DMS114 treated with DMSO at 0.1 percent for 48 hours (cell line): Measurements from ENCODE around the gene KCNK10.

ENCODE experiments used
- DNase-seq: peaks from one replicate; lab custom pipeline; 2025; ENCODE audit not compliant: unreplicated experiment; lab: John Stamatoyannopoulos, UW

The KCNK10 gene

DNA sequence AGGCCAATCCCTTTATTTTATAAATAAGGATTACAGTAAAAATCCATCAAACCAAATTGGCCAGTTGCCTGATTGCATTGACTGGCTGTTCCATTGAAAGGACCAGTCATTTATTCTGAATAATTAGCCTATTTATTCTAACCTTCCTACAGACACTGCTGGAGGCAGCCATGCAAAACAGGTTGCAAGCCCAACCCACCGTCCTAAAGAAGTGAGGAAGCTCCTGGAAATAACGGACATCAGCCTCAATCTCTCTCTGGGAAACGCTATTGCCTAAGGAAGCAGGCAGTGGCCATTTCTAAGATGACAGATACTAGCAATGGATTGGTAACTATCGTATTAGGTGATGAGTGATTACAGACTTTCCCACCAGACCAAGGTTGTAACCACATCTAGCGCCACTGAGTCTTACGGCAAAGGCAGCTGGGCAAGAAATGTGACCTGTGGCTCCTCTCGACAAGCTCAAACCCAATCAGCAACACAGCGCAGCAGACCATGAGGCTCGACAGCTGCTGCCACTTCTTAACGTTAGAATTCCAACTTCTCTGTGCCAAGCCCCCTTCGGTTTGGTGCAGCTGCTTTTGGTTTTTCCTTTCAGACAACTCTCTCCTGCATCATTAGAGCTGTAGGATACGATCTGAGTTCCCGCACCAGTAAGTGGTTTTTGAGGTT is 134.2 kb downstream of the KCNK10 start:
- DNase-seq: no peak

DNA sequence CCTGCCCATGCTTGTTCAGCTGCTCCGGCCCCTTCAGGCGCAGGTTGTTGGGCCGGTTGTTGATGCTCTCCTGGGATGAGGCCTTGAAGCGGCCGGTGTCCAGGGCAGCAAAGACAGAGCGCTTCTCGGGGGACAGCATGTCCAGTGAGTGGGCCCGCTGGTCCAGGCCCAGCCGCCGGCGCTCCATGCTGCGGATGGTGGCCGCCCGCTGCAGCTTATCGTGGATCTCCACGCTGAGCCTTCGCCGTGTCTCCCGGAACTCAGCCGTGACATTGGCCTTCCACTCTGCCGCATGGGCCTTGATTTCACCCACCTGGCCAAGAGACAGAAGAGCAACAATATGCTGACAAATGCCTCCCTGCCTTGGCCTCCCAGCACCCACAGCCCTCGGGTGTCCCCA is 137.2 kb downstream of the KCNK10 start:
- no peak for DNase-seq

DNA sequence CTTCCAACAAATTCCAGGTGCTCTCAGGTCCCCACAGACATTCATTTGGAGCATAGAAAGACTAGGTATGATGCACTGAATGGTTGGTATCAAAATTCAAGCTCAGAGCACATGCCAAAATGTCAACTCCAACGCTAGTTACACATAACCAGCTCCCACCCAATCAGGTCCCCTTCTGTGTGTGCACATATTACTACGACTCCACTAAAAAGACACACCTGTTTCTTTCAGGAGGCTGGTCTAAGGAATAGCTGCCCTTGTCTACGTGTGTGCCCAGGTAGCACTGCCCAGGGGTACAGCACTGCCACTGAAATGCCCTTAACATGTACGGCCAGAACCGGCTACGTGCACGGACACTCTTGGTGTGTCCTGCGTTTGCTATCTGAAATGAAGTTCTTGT is 138.1 kb downstream of the KCNK10 start:
- no peak for DNase-seq

DNA sequence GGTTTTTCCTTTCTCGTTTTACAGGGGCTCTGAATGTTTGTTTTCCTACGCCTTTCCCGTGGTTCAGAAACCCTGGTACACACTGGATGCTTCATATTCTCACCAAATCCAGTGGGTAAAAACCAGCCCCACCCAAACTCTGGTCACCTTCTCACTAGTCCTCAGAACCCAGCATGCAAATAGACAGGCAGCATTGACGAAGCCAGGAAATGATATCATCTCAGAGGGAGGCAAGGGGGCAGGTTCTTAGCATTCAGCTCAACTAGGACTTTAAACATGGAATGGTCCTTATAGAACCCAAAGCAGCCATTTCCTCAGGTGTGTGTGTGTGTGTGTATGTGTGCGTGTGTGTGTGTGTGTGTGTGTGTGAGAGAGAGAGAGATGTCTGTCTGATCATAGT is 142.0 kb downstream of the KCNK10 start:
- DNase-seq: no peak

DNA sequence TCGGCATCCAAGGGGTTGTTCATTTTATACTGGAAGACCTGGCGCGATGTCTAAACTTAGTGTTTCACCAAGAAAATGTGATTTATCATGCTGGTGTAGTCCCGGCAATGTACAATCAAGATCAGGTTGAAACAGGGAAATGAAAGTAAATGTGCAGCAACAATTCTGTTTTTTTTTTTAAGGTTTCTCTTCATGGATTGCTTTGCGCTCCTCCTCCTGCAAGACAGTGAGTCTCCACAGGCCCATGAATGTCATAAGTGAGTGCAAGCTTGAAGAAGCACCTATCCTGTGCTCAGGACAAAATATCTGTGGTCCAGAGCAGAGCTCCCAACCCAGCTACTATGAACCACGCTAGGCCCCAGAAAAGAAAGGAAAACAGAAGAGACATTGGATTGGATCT is 143.4 kb downstream of the KCNK10 start:
- no peak for DNase-seq

DNA sequence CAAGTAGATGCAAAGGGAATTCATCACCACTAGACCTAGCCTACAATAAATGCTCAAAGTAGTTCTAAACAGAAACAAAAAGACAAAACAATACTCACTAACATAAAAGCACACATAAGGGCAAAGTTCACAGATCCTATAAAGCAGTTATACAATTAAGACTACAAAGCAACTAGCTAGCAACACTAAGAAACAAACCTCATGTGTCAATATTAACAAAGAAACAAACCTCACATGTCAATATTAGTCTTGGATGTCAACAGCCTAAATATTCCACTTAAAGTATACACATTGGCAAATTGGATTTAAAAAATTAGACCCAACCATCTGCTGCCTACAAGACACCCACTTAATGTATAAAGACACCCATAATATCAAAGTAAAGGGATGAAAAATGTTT is 152.7 kb downstream of the KCNK10 start:
- no peak for DNase-seq

DNA sequence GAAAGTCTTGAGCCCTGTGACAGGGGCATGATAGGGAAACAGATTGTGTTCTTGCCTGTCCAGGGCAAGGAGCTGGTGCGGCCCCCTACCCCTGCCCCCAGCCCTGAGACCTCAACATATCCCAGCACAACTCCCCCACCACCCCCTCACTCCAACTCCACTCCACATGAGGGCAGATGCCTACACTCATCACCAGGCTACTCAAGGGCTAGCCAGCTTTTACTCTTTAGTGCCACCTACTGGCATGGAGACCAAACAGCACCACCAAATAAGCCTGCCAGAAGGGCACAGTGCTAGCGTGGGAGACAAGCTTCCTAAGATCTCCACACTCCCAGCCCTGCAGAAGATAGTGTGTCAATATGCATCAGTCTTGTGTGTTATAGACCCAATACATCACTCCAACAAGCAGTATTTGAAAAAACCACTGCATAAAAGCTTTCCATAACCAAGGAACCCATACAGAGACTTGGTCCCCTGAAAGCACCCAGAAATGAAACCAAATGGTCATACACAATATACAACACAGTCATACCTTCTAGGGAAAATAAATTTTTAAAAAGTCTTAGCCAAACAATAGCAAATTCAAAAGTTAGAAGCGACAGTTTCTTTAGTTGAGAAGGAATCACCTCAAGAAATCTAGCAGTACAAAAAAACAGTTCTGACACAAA is 154.4 kb downstream of the KCNK10 start:
- peak; percentile 4 for DNase-seq

DNA sequence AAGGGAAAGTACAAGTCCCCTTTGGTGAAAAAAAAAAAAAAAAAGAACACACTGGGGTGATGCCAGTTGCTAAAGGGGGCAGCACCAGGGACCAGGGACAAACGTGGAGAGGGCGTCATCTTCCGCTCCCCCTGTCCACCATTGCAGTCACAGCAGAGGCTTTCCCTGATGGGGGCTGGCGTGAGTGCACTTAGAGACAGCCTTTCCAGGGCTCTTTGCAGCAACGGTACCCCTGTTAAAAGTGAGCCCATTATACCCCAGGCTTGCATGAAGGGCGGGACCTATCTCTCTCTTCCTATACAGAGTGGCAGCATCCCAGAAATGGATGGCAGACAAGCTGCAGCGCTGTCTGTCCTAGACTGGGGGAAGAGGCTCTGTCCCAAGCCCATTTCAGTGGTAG is 155.0 kb downstream of the KCNK10 start:
- DNase-seq: no peak

DNA sequence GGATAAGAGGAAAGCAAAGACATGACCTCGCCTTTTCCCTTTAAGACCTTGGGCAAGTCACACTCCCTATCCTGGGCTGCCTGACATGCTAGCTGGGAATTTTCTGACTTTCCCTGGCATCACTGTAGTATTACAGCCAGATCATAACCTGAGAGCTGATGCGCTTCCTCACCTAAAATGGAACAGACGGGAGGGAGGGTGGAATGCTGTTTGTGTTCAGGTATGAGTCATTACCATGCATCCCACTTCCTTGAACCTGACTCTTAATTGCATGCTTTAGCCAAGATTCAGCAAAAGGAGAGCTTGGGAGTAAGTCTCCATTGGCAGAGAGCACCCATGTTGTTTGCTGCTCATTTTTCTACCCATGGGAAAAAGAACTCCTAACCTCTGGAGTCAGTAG is 156.5 kb downstream of the KCNK10 start:
- DNase-seq: no peak

DNA sequence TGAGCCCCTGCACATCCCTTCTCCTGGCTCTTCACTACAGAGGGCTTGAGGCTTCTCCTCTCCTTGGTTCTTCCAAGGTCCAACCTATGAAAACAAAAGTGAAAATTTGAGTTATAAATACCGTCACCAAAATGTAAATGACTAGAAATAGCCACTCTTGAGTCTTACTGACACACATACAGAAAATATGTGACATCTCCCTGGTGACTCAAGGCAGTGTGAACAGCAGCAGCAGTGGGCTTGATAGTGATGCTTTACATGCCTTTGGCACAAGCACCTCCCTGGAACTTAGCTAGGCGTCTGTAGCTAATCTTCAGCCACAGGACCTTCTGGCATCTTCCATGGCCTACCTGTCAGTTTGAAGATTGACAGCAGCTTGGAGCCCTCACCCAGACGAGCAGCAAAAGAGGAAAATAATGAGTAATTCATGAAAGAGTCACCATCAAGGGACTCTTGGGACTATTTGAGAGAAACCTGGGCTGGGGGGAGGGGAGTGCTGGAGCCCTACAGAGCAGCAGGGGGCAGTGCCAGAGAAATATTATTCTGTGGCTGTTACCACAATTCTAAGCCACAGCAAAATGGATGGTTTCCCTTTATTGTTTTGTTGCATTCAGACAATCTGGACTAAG is 158.0 kb downstream of the KCNK10 start:
- no peak for DNase-seq

DNA sequence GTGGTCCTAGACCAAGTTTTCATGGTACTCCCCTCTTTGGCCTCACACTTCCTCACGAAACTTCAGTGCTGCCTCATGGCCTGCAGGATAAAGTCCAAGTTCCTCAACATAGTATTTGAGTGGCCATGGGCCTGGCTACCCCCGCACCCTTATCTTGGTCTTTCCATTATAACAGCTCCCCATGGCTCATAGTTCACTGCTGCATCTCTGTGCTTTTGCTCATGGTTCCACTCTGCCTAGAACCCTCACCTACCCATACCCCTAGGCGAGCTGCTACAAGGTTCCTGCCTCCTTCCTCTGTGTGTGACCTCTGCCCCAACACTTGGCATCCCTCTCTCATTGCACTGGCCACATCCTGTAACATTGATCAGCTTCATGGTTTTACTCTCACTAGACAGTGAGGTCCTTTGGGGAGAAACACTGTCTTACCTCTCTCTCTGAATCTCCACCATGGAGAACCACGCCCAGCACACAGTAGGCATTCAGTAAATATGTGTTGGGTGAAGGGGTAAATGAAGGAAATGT is 159.3 kb downstream of the KCNK10 start:
- no peak for DNase-seq

DNA sequence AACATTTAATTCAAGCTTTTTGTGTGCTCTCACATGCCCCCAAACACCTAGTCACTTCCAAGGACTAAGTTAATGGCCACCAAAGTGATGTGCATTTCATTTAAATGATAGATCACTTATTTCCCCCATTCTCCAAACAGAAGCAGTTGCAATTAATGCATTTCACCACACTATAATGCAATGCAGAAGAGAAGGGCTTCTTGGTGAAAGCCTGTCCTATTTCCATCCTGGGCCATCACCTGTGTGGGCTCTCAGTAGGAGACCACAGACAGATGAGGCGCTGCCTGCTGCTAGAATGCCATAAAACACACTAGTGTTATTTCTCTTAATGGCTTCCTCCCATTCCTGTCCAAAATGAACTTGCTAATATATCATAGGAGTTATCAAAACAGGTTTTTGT is 166.9 kb downstream of the KCNK10 start:
- DNase-seq: no peak

DNA sequence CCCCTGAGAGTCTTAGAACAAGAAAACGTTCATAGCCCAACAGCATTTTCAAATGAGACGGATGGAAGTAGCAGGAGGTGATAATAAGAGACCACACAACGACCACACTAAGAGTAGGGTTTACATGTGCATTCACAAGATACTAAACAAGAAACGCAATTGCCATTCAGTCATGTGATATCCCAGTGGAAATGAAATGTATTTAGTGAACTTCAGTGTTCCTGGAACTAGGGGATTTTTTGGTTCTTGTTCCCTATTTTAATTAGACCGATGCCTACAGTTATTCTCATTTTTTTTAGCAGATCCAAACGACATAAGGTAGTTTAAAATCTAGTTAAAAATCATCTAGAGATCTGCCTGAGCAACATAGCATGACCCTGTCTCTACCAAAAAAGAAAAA is 168.1 kb downstream of the KCNK10 start:
- DNase-seq: no peak

DNA sequence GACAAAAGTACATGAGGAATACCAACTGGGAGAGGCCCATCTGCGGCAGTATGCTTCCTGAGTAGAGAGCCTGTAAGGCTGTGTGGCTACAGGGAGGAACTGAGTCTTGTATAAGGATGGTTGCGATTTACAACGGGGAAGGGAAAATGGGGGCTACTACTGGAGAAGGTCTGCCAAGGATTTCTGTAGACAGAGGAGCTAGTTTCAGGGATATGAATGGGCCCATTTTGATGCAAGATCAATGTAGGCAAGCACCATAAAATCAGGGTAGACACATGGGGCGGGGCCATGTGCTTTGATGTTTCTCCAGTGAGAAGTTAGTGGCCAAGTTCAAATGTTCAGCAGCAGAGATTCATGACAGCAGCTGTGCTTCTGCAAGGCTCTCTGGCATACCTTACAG is 168.7 kb downstream of the KCNK10 start:
- no peak for DNase-seq

DNA sequence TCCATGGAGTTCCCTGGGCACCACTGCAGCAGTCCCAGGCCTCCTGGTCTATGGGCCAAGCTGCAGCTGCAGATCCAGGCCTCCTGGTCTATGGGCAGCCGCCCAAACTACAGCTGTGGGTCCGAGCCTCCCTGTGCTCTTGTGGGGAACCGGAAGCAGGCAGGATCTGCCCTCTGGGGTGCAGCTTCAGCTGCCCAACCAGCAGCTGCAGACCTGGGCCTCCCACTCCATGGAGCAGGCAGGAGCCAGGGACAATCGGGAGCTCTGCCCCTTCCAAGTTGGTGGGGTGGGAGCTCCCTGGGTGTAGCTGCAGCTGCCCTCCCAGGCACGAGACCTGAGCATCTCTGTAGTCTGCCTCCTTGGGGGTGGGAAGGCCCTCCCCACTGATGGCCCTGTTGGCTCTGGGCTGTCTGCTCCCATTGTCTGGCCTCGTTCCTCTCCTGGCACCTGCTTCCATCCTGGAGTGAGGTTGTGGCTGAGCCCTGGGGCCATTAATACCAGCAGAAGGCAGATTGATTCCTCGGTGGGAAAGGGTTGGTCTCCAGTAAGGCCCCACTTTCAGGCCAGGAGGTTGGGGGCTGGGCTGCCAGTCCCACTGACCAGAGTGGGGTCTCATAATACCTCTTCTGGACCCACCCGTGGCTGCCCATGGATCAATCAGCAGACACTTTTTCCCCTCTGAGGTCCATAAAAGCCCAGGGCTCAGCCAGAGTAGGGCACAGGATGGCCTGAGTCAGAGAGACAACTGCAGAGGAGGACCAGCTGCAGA is 176.0 kb downstream of the KCNK10 start:
- no peak for DNase-seq

DNA sequence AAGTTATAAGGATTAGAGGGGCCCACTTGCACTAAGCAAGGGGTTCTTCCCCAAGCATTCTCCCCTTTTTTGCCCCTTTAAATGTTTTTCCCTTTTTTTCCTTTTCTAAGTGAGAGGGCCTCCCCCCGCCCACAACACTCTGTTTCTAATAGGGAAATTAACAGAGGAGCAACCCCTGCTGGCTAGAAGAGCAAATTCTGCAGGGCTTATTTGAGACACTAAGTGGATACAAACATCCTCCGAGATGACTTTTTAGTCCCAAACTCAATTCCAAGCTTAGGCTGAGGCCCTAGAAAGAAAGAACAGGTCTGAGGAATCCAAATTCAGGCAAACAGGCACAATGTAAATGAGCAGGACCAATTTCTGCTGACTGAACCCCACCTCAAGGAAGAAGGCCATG is 179.3 kb downstream of the KCNK10 start:
- no peak for DNase-seq

DNA sequence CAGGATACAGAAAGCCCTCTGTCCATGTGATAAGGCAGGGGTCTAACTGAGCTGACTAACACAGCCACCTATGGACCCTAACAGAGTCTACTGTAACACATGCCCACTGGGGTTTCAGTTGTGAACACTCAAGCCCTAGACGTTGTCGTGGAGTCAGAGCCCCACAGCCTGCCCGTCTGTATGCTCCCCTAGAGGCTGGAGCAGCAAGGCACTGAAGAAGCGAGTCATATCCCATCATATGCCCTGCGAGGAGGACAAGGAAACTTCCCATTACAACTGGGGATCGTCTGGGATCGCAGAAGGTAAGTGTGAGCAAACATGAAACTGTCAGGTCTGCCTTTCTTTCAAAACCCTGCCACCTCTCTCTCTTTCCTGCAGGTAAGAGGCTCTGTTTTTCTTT is 180.1 kb downstream of the KCNK10 start:
- DNase-seq: no peak

DNA sequence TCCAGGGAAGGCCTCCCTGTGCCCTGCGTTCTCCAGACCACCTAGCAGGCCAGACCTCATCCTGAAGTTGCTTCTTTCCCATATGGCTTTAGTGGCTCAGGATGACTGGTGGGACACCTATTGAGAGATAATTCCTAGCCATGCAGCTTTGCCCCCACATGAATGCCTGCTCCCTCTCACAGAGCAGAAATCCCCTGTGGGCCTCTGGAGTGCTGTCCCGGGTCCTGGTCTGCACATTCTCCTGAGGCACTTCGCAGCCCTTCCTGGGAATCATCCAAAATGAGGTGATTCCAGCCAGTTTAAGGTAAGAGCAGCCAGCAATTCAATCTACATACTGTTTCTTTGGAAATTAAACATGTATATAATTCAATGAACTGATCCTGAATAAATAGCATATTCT is 182.2 kb downstream of the KCNK10 start:
- no peak for DNase-seq

DNA sequence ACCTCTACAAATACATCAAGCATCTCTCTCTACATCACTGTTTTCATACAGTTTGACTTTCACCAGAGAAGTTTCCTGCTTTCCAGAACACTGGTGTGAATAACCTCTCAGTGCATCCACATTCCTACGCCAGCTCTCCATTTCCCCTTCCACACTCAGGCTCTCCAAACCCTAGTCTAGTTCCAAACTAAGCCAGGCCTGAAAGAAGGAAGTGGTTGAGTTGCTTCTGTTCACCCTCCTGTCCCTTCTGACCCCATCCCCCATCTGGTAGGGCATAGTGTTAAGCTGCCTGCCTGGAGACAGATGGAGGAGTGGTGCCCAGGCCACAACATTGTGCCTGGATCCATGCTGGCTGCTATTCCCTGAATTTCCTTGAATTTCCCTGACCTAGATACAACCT is 185.7 kb downstream of the KCNK10 start:
- no peak for DNase-seq
